CMK (cell line): ENCODE measurements around the gene ZIC1.

ENCODE experiments used
- DNase-seq: peaks from one replicate; pipeline ENCODE4 v3.0.0-alpha.2; 2010; ENCODE audit warnings: low read depth

Gene ZIC1

DNA sequence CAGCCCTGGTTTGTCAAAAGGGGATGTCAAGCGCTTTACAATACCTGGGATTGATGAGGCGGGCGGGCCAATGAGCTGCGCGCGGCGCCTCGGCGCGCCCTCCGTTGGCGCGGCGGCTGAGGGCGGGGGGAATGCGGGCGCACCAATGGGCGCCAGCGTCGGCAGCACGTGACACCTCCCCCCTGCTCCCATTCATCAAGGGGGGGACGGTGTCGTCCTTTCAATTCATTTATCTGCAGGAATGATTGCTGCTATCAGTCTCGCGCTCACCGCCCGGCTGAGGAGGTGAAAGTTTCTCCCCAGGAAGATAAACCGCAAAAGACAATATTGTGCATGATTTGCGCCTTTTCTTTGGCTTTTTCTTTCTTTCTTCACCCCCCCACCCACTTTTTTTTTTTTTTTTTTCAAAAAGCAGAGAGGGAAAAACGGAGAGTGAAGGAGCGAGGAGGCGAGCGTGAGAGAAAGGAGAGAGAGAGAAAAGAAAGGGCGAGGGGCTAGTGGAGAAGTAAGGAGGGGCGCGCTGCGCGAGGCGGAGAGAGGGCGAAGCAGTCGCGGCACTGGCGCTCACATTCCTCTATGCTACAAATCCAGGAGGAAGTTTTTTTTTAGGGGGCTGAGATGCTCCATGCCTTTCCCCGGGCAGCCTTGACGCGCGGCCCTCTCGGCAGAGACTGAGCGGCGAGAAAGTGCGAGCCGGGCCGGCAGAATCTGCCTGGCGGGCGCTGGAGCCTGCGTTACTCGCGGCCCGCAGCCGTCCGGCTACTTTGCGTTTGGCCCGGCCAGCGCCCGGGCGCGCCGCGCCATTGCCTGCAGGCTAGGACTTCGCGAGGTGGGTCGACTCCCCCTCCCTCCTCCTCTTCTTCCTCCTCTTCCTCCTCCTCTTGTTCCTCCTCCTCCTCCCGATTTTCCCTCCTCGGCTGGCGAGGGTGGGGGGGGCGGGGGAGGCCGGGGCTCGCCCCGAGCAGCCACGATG is at the start of gene ZIC1:
TSS of gene ZIC1 (plus strand) at position 223 of the 973 bp plus-strand sequence. CDS start at position 971, 748 bp downstream.
- DNase-seq = no peak

DNA sequence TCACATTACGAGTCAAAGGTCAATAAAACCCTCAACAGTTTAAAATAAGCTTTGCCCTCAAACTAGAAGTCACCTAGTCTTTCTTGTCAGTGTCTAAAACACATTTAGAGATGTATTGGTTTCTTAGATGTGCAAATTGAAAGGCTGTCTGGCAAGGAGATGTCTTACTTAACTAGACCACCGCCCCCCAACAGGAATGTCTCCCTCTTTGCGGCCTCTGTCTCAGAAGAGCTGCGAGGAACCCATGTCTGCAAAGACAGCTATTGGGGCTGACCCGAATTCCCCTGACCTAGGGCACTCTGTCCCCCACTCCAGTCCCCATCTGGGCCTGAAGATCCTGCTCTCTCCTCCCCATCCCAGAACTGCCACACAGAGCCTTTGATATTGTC is 49.1 kb upstream of the ZIC1 start:
- DNase-seq = no peak

DNA sequence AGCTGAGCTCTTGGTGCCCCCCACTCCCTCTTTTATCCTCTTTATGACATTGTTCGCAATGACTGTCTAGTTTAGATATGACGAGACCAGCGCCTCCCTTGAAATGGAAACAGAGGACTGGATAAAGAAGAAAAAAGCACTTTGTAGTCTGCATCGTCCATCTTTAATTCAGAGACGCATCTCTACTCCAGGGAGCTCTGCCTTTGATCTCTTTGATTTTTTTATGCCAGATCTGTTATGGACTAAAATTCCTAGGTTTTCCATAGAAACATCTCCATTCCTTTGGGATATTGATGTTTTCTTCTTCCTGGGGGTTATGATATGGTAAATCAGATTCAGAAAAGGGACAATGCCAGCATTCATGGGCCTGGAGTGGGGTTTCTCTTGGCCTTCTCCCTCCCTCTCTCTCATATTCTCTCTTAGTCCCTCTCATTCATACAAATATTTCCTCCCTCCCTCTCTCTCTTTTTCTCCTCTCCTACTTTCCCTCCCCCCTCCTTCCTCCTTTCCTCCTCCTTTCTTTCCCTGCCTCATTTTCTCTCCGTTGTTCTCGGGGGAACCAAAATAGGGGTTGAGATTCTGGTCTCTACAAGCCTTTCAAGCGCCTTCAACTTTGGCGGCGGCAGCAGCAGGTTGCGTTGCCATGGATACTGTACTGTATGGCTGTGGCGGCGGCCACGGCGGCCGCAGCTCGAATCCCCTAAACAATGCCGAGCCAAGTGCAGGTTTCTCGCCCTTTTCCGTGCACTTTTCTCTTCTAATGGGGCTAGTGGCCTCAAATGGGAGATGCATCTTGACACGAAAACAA is 48.3 kb upstream of the ZIC1 start:
- DNase-seq = no peak

- peak; percentile 5 for DNase-seq
Observed at GRCh38 chr3:147361454-147362420, 47.4 kb upstream of the ZIC1 start.

DNA sequence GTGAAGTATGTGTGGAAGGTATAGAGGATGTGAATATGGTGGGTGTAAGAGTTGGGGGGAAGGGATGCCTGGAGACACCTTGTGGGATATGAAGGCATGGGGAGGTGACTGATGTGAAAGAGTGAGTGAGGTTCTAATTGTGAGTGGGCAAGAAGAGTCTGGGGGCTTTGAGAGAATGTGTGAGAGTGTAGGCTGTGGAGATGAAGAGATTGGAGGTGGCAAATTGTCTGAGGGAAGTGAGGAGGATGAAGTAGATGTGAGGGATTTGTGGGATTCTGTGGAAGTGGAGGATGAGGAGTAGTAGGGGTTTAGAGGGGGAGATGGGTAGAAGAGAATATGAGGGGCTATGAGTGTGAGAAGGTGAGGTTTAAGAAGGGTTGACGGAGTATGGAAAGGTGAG is 44.4 kb upstream of the ZIC1 start:
- DNase-seq = no peak

- no peak for DNase-seq
Observed at GRCh38 chr3:147365196-147366115, 43.7 kb upstream of the ZIC1 start.

DNA sequence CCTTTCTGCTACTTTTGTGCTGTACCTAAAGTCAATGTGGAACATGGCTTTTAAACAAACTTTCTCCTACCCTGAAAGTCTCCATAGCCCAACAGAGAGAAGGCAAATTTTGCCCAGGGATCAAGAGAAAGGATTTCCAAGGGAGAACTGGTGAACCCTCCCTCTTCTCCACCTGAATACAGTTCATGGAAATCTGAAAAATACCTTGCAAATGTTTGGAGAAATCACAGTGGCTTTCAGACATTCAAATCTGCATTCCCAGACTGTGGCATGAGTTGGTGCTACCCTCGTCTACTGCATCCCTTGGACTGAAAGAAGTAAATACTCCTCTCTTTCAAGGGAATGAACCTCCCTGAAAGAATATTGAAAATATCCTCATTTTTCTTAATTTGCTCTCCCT is 41.5 kb upstream of the ZIC1 start:
- DNase-seq = no peak

- DNase-seq = no peak
Observed at GRCh38 chr3:147368151-147368550, 41.0 kb upstream of the ZIC1 start.

DNA sequence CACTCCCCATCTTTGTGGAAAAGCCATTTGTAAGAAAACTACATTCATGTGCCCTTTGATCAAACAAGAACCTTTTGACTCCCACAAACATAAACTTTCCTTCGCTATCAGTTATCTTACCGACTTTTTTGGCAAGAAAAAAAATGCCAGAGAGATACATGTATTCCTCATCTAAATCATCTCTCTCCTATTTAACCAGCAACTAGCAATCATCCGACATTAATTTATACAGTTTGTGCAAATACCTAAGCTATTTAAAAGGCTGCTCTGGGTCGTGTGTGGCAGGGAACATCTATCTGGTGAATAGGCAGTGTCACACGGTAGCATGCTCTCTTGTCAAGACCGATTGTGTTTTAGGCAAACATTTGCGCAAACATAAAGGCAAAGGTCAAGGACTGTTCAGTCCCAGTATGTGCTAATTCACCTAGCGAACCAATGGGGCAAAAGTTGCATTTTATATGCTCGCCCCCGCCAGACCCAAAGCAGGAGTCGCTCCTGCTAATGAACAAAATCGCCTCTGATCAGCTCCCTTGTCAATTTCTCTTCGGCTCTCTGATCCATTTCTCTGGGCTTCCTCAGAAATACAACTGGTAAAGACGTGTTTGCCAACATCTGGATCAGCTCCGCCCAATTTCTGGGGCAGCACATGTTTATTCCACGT is 40.5 kb upstream of the ZIC1 start:
- no peak for DNase-seq

- DNase-seq = no peak
Observed at GRCh38 chr3:147369231-147369630, 39.9 kb upstream of the ZIC1 start.

DNA sequence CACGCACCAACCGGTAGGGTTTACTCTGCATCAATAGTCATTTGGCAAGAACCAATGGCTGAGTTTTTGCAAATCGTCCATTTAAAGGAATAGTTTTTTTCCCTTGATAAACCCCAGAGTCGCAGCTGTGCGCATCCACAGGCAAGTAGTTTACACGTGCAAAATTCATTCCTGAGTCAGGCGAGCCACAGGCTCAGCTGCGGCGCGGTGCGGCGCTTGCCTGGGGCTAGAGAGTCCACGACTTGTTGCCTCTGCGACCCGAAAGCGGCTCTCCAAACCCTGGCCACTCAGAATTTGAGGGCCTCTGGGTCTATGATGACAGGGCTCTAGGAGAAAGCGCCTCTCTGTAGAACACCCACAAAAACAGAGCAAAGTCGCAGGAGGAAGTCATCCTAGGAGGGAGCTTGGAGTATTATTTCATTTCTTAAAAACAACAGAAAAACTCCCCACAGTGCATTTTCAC is 39.5 kb upstream of the ZIC1 start:
- DNase-seq = no peak

DNA sequence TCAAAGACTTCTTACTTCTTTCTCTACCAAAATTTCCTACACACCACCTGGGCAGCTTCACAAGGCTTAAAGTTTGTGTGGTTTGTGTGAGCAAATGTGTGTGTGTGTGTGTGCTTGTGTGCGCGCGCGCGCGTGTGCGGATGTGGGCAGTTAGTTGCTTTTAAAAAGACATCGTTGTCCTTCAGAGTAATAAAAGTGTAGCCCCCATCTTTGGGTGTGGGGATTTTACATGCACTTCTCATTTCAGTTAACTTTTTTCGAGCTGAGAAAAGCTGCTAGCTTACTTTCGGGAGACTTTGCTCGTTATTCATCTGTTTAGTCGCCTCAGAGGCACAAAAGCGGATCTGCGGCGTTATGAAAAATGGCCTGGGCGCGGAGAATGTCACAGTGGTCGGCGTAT is 38.8 kb upstream of the ZIC1 start:
- no peak for DNase-seq

- DNase-seq = no peak
Observed at GRCh38 chr3:147371140-147371539, 38.0 kb upstream of the ZIC1 start.

DNA sequence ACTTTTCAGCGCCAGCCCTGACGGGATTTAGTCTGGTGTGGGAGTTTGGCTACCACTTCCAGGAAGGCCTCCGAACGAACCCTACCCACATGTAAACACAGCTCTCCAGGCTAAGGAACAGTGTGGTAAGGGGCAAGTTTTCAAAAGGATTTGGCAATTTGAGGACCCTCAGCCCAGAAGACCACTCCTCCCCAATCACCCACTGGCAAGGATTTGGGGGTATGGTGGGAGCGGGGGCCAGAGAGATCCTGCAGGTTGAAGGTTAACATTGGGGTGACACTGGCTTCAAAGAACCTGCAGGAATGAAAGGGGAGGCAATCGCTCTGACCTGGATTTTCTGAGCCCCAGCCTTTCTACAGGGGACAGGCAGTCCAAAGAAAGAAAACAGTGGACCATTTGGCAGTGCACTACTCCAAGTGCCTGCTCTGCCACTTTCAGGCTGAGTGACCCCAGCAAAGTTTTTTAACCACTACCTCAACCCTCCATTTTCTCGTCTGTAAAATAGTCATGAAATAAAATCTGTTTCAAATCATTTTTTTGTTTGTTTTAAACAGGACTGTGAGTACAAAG is 37.3 kb upstream of the ZIC1 start:
- DNase-seq = no peak

DNA sequence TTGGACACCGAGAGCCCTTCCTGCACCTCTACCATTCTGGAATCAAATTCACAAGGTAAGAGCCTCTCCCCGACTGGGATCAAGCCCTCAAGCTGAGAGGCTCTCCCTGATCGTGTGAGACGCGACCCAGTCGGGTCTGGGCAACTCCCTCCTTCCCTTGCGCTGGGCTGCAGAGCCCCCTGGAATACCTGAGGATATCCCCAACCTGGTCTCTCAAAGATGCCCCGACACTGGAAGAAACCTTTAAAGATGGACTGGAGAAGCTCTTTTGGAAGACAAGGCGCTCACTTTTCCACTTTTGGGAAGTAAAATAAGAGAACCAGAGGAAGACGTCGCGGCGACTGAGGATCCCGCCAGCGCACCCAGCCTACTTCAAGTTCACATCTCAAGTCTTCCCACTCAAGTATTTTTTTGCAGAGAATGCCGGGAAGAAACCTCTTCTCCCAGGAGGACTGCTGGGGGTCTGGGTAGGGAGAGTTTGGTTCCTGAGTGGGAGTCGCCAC is 36.6 kb upstream of the ZIC1 start:
- no peak for DNase-seq

GRCh38 chr3:147373301-147373700 is 35.9 kb upstream of the ZIC1 start:
- DNase-seq = no peak

GRCh38 chr3:147377412-147378367 is 31.5 kb upstream of the ZIC1 start:
- DNase-seq = no peak

- no peak for DNase-seq
Observed at GRCh38 chr3:147379651-147380050, 29.5 kb upstream of the ZIC1 start.
